G401 (cell line): Measurements from ENCODE around the gene KCNAB2. TPM values are rescaled to one million over a fixed set of nuclear protein-coding genes. Genes with fewer than 3 reads are reported as not detected.

Source experiments
- total RNA-seq: library from RNA; depleted of rRNA; stranded (reverse); fragments of >200 nt; shearing (Covaris generic); gene quantifications from 2 replicates; pipeline ENCODE4 v1.2.3, GENCODE V29; 2014; rRNA removed

The KCNAB2 gene
- total RNA-seq, 1 experiment from 2014 or later: 0.71 TPM

Other genes with a start within 250 kb of the KCNAB2 start
- gene NPHP4, start 53.5 kb upstream of the KCNAB2 start, total RNA-seq: 7.6 and 9.8 TPM in 2 replicates
- gene CHD5, start 134.4 kb downstream of the KCNAB2 start, total RNA-seq: 12.0 and 13.5 TPM in 2 replicates
- gene RPL22, start 153.7 kb downstream of the KCNAB2 start, total RNA-seq: 286 and 296 TPM in 2 replicates
- 0.44 and 5.1 TPM in 2 replicates for gene RNF207, start 160.2 kb downstream of the KCNAB2 start, total RNA-seq
- gene ICMT, start 190.1 kb downstream of the KCNAB2 start, total RNA-seq: 93.8 and 107 TPM in 2 replicates
- gene HES3, start 198.3 kb downstream of the KCNAB2 start, total RNA-seq: not detected in 2 replicates
- gene GPR153, start 215.2 kb downstream of the KCNAB2 start, total RNA-seq: 3.3 and 4.5 TPM in 2 replicates